VCaP (cell line): Measurements from ENCODE around the gene C19orf81.
A peak's percentile ranks its signal among the peaks of the same experiment; 100 is the strongest.

Source experiments
- H3K27ac ChIP-seq: fragments of 450-650 bp; 2 replicates; pipeline ENCODE4 v1.5.1; 2017
- TF ChIP-seq, protein P1 (sequence below): fragments of 450-650 bp; conservative IDR thresholded peaks from 2 replicates; pipeline ENCODE4 v1.5.1; 2017; ENCODE audit warnings: mild to moderate bottlenecking, moderate library complexity

The C19orf81 gene

DNA sequence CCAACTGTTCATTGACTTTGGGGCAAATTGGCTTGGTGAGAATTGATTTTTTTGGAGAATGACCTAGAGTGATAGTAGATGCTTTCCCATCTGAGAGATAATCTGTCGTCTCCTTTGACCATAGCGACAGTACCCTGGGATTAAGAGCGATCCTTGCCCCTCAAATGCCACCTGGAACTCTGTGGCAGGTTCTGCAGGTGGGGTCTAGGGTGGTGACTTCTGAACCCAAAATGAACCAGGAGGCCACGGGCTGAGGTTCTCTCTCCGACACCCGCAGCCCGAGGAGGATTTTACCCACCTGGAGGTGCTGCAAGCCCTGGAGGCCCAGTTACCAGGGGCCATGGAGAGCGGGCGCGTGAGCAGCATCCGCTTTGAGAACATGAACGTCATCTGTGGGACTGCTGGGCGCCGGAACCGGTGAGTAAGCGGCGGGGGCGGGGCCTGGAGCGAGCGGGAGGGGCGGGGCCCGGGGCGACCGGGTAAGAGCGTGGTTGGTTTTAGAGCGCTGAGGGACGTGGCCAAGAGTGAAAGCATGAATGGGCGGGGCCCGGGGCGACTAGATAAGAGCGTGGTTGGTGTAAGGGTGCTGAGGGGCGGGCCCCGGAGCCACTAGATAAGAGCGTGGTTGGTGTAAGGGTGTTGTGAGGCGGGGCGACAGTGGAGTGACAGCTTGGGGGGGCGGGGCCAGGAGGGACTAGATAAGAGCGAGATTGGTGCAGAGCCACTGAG is 8.6 kb downstream of the C19orf81 start:
- TF ChIP-seq, protein P1, sequence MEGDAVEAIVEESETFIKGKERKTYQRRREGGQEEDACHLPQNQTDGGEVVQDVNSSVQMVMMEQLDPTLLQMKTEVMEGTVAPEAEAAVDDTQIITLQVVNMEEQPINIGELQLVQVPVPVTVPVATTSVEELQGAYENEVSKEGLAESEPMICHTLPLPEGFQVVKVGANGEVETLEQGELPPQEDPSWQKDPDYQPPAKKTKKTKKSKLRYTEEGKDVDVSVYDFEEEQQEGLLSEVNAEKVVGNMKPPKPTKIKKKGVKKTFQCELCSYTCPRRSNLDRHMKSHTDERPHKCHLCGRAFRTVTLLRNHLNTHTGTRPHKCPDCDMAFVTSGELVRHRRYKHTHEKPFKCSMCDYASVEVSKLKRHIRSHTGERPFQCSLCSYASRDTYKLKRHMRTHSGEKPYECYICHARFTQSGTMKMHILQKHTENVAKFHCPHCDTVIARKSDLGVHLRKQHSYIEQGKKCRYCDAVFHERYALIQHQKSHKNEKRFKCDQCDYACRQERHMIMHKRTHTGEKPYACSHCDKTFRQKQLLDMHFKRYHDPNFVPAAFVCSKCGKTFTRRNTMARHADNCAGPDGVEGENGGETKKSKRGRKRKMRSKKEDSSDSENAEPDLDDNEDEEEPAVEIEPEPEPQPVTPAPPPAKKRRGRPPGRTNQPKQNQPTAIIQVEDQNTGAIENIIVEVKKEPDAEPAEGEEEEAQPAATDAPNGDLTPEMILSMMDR, result no peak
- no peak overlapping the region for H3K27ac ChIP-seq

DNA sequence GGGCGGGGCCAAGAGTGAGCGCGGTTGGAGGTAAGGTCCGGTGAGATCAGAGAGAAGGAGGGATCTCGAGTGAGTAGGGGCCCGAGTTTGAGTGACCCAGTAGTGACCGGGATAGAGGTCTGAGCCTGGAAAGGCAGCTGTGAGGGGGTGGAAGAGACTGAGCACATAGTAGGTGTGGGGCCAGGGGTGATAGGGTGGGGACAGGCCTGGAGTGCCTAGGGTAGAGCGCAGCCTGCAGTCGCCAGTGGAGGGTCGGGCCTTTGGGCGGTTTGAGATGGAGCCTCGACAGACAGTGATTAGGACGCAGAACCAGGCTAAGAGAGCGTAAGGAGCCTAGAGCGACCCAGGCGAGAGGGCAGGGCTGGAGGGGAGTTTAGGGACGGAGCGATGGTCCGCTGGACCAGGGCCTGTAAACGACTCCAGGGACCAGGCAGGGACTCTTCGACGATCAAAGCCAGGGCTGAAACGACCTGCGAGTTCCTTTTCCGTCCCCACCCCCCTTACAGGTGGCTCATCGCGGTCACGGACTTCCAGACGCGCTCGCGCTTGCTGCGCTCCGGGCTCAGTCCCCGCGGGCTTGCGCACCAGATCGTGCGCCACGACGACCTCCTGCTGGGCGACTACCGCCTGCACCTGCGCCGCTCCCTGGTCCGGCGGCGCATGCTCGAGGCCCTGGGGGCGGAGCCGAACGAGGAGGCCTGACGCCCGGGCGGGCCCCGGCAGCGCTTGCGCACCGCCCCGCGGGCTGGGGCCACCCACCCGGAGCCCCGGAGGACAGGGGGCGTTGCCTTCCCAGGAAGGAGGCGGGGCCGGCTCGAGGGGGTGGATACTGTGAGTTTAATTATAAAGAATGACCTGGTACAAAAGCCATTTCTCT is 9.4 kb downstream of the C19orf81 start:
- TF ChIP-seq, protein P1, result 0 out of 2 replicates have a peak, but pooled peaks have one; percentile 8
- peak overlapping the region; percentile 47; the same call in 1 of the 2 replicates for H3K27ac ChIP-seq

DNA sequence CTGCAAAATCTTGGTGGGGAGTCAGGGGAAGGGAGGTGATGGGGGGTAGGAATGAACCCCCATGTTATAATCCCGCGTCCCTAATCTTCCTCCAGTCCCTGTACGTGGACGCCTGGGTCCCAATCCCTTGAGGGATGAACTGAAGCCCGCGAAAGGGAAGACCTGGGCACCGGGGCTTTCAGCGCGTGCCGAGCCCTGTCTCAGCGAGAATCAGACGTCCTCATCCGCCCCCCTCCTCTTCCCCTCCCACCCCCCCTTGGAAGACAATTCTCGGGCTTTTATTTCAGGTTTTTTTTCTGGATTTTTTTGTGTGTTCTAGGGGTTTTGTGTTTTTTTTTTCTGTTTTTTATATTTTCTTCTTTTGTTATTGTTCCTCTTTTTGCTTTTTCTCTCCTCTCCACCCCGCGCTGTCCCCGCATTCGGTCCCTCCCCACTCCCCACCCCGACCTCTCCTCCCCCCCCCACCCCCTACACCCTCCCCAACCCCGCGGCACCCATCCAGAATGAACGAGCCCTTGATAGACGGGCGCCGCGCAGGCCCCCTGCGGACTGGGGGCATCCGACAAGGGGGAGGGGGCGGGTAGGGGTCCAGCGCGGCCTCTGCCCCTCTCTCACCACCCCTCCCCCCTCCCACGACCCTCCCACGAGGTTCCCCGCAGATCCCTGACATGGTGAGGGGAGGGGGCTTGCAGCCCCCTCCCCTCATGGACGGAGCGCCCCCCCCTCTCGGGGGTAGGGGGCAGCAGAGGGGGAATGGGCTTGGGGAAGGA is 10.3 kb downstream of the C19orf81 start:
- no peak overlapping the region for H3K27ac ChIP-seq
- TF ChIP-seq, protein P1, result no peak

DNA sequence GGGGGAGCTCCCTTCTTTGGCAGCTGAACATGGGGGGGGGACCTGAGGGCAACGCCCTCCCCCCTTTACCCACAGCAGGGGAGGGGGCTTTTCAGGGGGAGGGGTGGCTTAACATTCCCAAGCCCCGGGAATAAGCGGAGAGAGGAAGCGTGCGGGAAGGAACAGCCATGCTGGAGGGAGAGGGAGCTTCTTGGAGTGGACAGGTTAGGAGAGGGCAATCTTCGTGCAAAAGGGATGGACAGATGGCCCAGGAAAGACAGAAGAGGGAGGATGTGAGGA is 10.8 kb downstream of the C19orf81 start:
- H3K27ac ChIP-seq, result no peak overlapping the region
- TF ChIP-seq, protein P1, result no peak

DNA sequence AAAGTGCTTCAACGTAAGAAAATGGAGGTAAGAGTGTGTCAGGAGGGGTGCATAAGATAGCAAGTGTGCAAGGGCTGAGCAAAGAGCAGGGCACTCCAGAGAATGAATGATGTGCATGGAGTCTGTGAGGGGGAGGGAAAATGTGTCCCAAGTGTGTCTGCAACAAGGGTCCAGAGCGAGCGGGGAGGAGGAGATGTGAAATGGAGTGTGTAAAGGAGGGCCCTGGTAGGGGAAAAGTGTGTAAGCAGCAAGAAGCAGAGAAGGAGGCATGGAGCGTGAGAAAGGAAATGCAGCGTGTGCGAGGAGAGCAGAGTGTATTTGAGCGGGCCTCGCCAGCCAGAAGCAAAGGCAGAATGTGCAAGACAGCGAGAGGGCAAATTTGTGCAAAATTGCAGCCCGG is 11.8 kb downstream of the C19orf81 start:
- H3K27ac ChIP-seq, result no peak overlapping the region
- TF ChIP-seq, protein P1, result no peak

DNA sequence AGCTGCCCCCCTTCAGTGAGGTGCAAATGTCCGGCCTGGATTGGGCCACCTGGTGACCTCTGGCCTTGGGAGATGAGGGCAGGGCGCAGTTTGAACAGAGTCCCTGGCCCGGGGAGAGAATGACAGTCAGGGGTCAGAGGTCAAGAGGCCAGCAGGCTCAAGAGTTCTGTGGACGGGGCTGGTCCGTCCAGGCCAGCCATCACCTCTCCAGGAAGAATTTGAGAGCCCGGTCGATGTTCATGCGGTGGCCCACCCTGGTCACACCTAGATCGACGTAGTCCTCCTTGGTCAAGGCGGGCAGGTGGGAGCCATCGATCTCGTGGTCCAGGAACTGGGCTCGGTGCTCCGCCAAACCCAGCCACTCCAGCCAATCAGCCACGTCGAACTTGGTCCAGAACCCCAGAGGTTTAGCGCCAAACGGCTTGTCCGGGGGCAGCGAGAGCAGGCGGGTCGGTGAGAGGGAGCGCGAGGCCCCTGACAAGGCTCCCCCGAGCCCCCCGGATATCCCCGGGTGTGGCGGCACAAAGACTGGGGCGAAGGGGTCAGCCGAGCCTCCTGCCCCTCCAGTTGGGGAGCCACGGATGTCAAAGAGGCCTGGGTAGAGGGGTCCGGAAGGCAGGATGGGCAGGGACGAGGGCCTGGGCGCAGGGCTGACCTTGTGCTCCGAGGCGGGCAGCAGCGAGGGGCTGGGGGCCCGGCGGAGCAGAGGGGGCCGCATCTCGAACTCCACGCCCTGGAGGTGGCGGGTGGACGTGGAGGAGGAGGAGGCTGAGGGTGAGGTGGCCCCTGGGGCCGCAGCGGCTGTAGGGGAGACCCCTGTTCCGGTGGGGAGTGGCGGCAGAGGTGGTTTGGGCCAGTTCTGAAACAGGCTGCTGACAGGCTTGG is 12.8 kb downstream of the C19orf81 start:
- no peak overlapping the region for H3K27ac ChIP-seq
- TF ChIP-seq, protein P1, result no peak
